ENCODE measurements around the gene NGDN. TPM values are rescaled to one million over a fixed set of nuclear protein-coding genes. Genes with fewer than 3 reads are reported as not detected.
A peak's percentile ranks its signal among the peaks of the same experiment; 100 is the strongest.

Gene NGDN
- total and polyA plus RNA-seq, 2 of the 8 experiments (the other 6 are each of a cell fraction or from before 2014, with no cell fraction given), result 39.8 to 48.8 TPM

DNA sequence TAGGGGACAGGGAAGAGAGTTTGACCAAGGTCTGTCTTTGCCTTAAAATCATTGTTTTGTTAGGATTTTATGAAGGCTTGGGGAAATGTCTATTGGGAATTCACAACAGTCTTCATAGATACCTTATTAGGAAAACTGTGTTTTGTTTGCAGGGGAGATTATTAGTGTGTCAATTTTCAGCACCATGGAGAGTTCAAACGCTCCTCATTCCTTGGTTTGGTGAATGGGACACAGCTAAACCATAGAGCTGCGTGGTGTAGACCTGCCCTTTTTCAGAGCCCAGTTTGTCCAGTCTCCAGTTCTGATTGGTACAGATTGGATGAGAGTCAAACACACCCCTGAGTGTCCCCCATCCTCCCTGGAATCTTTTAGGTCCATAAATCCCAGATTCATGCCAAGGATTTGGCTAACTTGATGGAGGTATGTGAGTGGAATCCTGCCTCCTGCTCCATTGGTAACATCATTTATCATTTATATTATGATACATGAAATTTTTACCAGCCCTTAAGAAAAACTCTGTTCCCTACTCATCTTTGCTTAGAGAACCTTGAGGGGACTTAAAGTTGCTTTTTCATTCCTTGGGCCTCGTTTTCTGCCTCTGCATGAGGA, 12.0 kb downstream of the NGDN start:
- Histone ChIP-seq H2AK5ac (ENCODE audit: low read depth, low read length) (no peak overlapping the region), H4K5ac (ENCODE audit: insufficient read length, low read depth, low read length) (no peak overlapping the region), H3K56ac (replicated peaks; ENCODE audit: insufficient read length, low read depth, low read length) (no peak overlapping the region), H3K23ac (ENCODE audit: insufficient read length) (no peak overlapping the region), H3K23me2 (ENCODE audit: low read depth, low read length) (peaks cover 1% of the 10 kb centered on the region; the same call in 1 of the 2 replicates), H2BK15ac (ENCODE audit: low read length) (no peak overlapping the region), H4K8ac (ENCODE audit: extremely low read depth, insufficient read depth, low read length) (no peak overlapping the region), H3K9ac (replicated peaks in 1 of 4; ENCODE audit: extremely low read depth in 1 of 4, low read depth in 3 of 4, low read length in 3 of 4) (no peak overlapping the region), H2BK5ac (ENCODE audit: low read depth, low read length) (no peak overlapping the region), H3K14ac (ENCODE audit: insufficient read length) (no peak overlapping the region), H3K4me1 (replicated peaks in 1 of 4; ENCODE audit: control insufficient read depth in 3 of 4, insufficient read depth in 4 of 4, low read length in 3 of 4) (peaks cover 14 to 42% (median 32%) of the 10 kb centered on the region in 4 experiments), H3K18ac (ENCODE audit: extremely low read depth, low read length) (no peak overlapping the region), H3K9me3 (ENCODE audit: insufficient read depth in 2 of 2, low read depth in 1 of 2, low read length in 1 of 2) (no peaks in the 10 kb centered on the region), H3K79me2 (ENCODE audit: control insufficient read depth in 1 of 2, insufficient read depth in 2 of 2, low read length in 2 of 2) (no peaks in the 10 kb centered on the region), H3K27me3 (replicated peaks in 1 of 4; ENCODE audit: control insufficient read depth in 3 of 4, extremely low read depth in 1 of 4, insufficient read depth in 3 of 4, low read length in 3 of 4) (no peaks in the 10 kb centered on the region), H3K27ac (ENCODE audit: low read depth, low read length) (no peak overlapping the region), H3K4ac (replicated peaks; ENCODE audit: insufficient read length, low read depth, low read length) (no peak overlapping the region), H2AFZ (ENCODE audit: low read length) (no peak overlapping the region), H3K4me2 (ENCODE audit: insufficient read depth in 1 of 2, low read depth in 2 of 2, low read length in 2 of 2) (no peak overlapping the region; a peak in 1 of 4 replicates), H4K20me1 (replicated peaks in 1 of 2; ENCODE audit: control insufficient read depth in 1 of 2, insufficient read depth in 2 of 2, low read length in 2 of 2) (peaks cover 0 to 2% of the 10 kb centered on the region in 2 experiments), H2BK120ac (replicated peaks; ENCODE audit: low read depth, low read length) (no peak overlapping the region), H2BK12ac (ENCODE audit: low read depth, low read length) (no peak overlapping the region), H3K4me3 (ENCODE audit: extremely low read depth in 1 of 4, insufficient read depth in 2 of 4, low read depth in 3 of 4, low read length in 4 of 4) (no peak overlapping the region), H4K91ac (replicated peaks; ENCODE audit: insufficient read length, low read length) (no peak overlapping the region), H3K36me3 (ENCODE audit: control insufficient read depth in 2 of 4, insufficient read depth in 4 of 4, low read length in 3 of 4) (peaks cover 8 to 18% (median 14%) of the 10 kb centered on the region in 4 experiments; a peak in 7 of 8 replicates), H2BK20ac (ENCODE audit: low read length) (no peak overlapping the region), H3K79me1 (ENCODE audit: low read depth, low read length) (no peaks in the 10 kb centered on the region)
- ChIA-PET CTCF (ENCODE audit: partially characterized antibody) (interaction anchor here (0.6 to 26.8 kb wide), 16 partner anchors 10 to 430 kb away, joined by 3 to 2092 read pairs (median 3); partner anchors contain the start of genes AP1G2, THTPA and ZFHX2), POLR2A (ENCODE audit: partially characterized antibody) (interaction anchor here (0.5 to 22.8 kb wide), 10 partner anchors 9 to 487 kb away, joined by 3 to 944 read pairs (median 5); partner anchors contain the start of genes AP1G2, PABPN1, THTPA and ZFHX2)
- FAIRE-seq (no peak), DNase-seq (ENCODE audit: low read depth in 1 of 2, low spot score in 2 of 2) (peak in 1 of 2 experiments; percentile 57)
- WGBS, 2 experiments (ENCODE audit: extremely low coverage in 1 of 2, insufficient coverage in 1 of 2, insufficient read length in 1 of 2, insufficient replicate concordance in 2 of 2, low coverage in 1 of 2, low lambda C conversion rate in 2 of 2, missing lambda C conversion rate in 1 of 2), result 70% methylated on average over 3 of the region's 3 CpGs; no CpG with 5 or more reads in 1 of the 2 experiments
- peak; percentile 93 to 95; a peak in 3 of 4 replicates for TF ChIP-seq SIN3A (conservative IDR thresholded peaks at IDR 0.05 in 1 of 2, IDR thresholded peaks at IDR 0.05 in 1 of 2; ENCODE audit: low read depth in 1 of 2, low read length in 2 of 2)
- no peak for TF ChIP-seq TCF12 (IDR thresholded peaks at IDR 0.05; ENCODE audit: low read depth, low read length)
- TF ChIP-seq, protein P1, sequence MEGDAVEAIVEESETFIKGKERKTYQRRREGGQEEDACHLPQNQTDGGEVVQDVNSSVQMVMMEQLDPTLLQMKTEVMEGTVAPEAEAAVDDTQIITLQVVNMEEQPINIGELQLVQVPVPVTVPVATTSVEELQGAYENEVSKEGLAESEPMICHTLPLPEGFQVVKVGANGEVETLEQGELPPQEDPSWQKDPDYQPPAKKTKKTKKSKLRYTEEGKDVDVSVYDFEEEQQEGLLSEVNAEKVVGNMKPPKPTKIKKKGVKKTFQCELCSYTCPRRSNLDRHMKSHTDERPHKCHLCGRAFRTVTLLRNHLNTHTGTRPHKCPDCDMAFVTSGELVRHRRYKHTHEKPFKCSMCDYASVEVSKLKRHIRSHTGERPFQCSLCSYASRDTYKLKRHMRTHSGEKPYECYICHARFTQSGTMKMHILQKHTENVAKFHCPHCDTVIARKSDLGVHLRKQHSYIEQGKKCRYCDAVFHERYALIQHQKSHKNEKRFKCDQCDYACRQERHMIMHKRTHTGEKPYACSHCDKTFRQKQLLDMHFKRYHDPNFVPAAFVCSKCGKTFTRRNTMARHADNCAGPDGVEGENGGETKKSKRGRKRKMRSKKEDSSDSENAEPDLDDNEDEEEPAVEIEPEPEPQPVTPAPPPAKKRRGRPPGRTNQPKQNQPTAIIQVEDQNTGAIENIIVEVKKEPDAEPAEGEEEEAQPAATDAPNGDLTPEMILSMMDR (IDR thresholded peaks at IDR 0.05; ENCODE audit: control extremely low read depth in 1 of 3, insufficient read depth in 1 of 3, low read depth in 1 of 3, low read length in 3 of 3), result no peak
- TF ChIP-seq BCL11A (IDR thresholded peaks at IDR 0.05; ENCODE audit: low read depth in 2 of 2, low read length in 2 of 2), result no peak
- no peak for TF ChIP-seq RBBP5 (IDR thresholded peaks at IDR 0.05; ENCODE audit: borderline replicate concordance, low read depth, low read length)
- peak; percentile 21; the same call in 1 of the 2 replicates for TF ChIP-seq SP2 (IDR thresholded peaks at IDR 0.05; ENCODE audit: low read length)
- TF ChIP-seq RFX5 (IDR thresholded peaks at IDR 0.05; ENCODE audit: borderline replicate concordance, low read depth, low read length), result no peak
- TF ChIP-seq SIX5 (IDR thresholded peaks at IDR 0.05; ENCODE audit: low read depth, low read length), result no peak
- peak; percentile 74 for TF ChIP-seq SAP30 (IDR thresholded peaks at IDR 0.05; ENCODE audit: insufficient read depth, insufficient replicate concordance, low read length)
